ENCODE measurements around the gene TNFAIP8L1.

TNFAIP8L1 gene

GRCh38 chr19:4687396-4687795 lies 48.1 kb downstream of the TNFAIP8L1 start:
- no peak overlapping the region for H3K4me3 ChIP-seq (replicated peaks; ENCODE audit: low read depth, low read length)
- DNase-seq (ENCODE audit: low read depth) = no peak
- TF ChIP-seq CTCF (IDR thresholded peaks at IDR 0.05; ENCODE audit: low read length, missing control alignments) = no peak

- DNase-seq (ENCODE audit: low read depth) = no peak
- H3K4me3 ChIP-seq (replicated peaks; ENCODE audit: low read depth, low read length) = no peak overlapping the region
- no peak for TF ChIP-seq CTCF (IDR thresholded peaks at IDR 0.05; ENCODE audit: low read length, missing control alignments)
Observed at GRCh38 chr19:4688587-4688986, 49.3 kb downstream of the TNFAIP8L1 start.

GRCh38 chr19:4689403-4689802 lies 50.1 kb downstream of the TNFAIP8L1 start:
- no peak for TF ChIP-seq CTCF (IDR thresholded peaks at IDR 0.05; ENCODE audit: low read length, missing control alignments)
- H3K4me3 ChIP-seq (replicated peaks; ENCODE audit: low read depth, low read length) = no peak overlapping the region
- DNase-seq (ENCODE audit: low read depth) = no peak

GRCh38 chr19:4690361-4690760 lies 51.0 kb downstream of the TNFAIP8L1 start:
- DNase-seq (ENCODE audit: low read depth) = no peak
- no peak overlapping the region for H3K4me3 ChIP-seq (replicated peaks; ENCODE audit: low read depth, low read length)
- TF ChIP-seq CTCF (IDR thresholded peaks at IDR 0.05; ENCODE audit: low read length, missing control alignments) = no peak

GRCh38 chr19:4691373-4691772 lies 52.1 kb downstream of the TNFAIP8L1 start:
- no peak overlapping the region for H3K4me3 ChIP-seq (replicated peaks; ENCODE audit: low read depth, low read length)
- no peak for TF ChIP-seq CTCF (IDR thresholded peaks at IDR 0.05; ENCODE audit: low read length, missing control alignments)
- no peak for DNase-seq (ENCODE audit: low read depth)

GRCh38 chr19:4692251-4693077 lies 53.1 kb downstream of the TNFAIP8L1 start:
- no peak for TF ChIP-seq CTCF (IDR thresholded peaks at IDR 0.05; ENCODE audit: low read length, missing control alignments)
- no peak overlapping the region for H3K4me3 ChIP-seq (replicated peaks; ENCODE audit: low read depth, low read length)
- no peak for DNase-seq (ENCODE audit: low read depth)

- no peak overlapping the region for H3K4me3 ChIP-seq (replicated peaks; ENCODE audit: low read depth, low read length)
- TF ChIP-seq CTCF (IDR thresholded peaks at IDR 0.05; ENCODE audit: low read length, missing control alignments) = no peak
- no peak for DNase-seq (ENCODE audit: low read depth)
Observed at GRCh38 chr19:4693078-4693350, 53.7 kb downstream of the TNFAIP8L1 start.

Measured in fibroblast of pulmonary artery (primary cell).